DOHH2 (cell line): Measurements from ENCODE around the gene CLIC5.

Source experiments
- CTCF ChIP-seq: fragments of 200-600 bp; sonication (generic); IDR thresholded peaks from one replicate; pipeline ENCODE4 v1.5.1; 2014; ENCODE audit warnings: antibody characterized with exemption, mild to moderate bottlenecking, low read depth, low read length; ENCODE audit not compliant: poor library complexity, severe bottlenecking
- EZH2phosphoT487 ChIP-seq: fragments of 200-600 bp; sonication (generic); IDR thresholded peaks from 2 replicates; pipeline ENCODE4 v1.6.1; 2017; ENCODE audit warnings: borderline replicate concordance, mild to moderate bottlenecking, antibody characterized with exemption, low read length, moderate library complexity, mixed read lengths

- TF ChIP-seq CTCF (peak; percentile 60), EZH2phosphoT487 (no peak)
Observed at GRCh38 chr6:45922728-45923351, 92.8 kb downstream of the CLIC5 start.
